HT1080 (cell line): ENCODE measurements around the gene MOCOS. TPM values are rescaled to one million over a fixed set of nuclear protein-coding genes. Genes with fewer than 3 reads are reported as not detected.

Source experiments
- DNase-seq: peaks from one replicate; pipeline ENCODE4 v3.0.0-alpha.2; 2015; ENCODE audit warnings: low read depth
- total RNA-seq: library from RNA; depleted of rRNA; stranded (reverse); fragments of >200 nt; shearing (Covaris generic); gene quantifications from 2 replicates; pipeline ENCODE4 v1.2.3, GENCODE V29; 2014; rRNA removed

Gene MOCOS
- total RNA-seq, 1 experiment from 2014 or later = 12.2 TPM

- DNase-seq = no peak
Observed at GRCh38 chr18:36303211-36303844, 116.0 kb downstream of the MOCOS start.

GRCh38 chr18:36304723-36305122 is 117.4 kb downstream of the MOCOS start:
- DNase-seq = no peak

GRCh38 chr18:36305375-36305774 is 118.1 kb downstream of the MOCOS start:
- no peak for DNase-seq

GRCh38 chr18:36307513-36307912 is 120.2 kb downstream of the MOCOS start:
- DNase-seq = no peak

- DNase-seq = no peak
Observed at GRCh38 chr18:36308711-36309435, 121.6 kb downstream of the MOCOS start.

GRCh38 chr18:36309436-36310391 is 122.4 kb downstream of the MOCOS start:
- peak; percentile 100 for DNase-seq

GRCh38 chr18:36311026-36311570 is 123.8 kb downstream of the MOCOS start:
- DNase-seq = no peak

- no peak for DNase-seq
Observed at GRCh38 chr18:36312806-36313395, 125.6 kb downstream of the MOCOS start.

GRCh38 chr18:36314098-36314497 is 126.8 kb downstream of the MOCOS start:
- DNase-seq = no peak

GRCh38 chr18:36314754-36315153 is 127.5 kb downstream of the MOCOS start:
- peak; percentile 86 for DNase-seq

- DNase-seq = peak; percentile 84
Observed at GRCh38 chr18:36315736-36316135, 128.4 kb downstream of the MOCOS start.

GRCh38 chr18:36316246-36316645 is 128.9 kb downstream of the MOCOS start:
- DNase-seq = peak; percentile 29

Other genes with a start within 250 kb of the MOCOS start
- gene RPRD1A, start 119.9 kb upstream of the MOCOS start, total RNA-seq = 72.0 and 80.0 TPM in 2 replicates
- 61.7 and 72.5 TPM in 2 replicates for gene SLC39A6, start 58.2 kb upstream of the MOCOS start, total RNA-seq
- gene ELP2, start 57.6 kb upstream of the MOCOS start, total RNA-seq = 149 and 177 TPM in 2 replicates
- gene FHOD3, start 110.2 kb downstream of the MOCOS start, total RNA-seq = 43.0 and 47.1 TPM in 2 replicates